OCI-LY1 (cell line): ENCODE data around the gene SMPDL3A.

Experiments
- H2AFZ ChIP-seq: fragments of 200-600 bp; sonication (generic), shearing (Covaris generic); 2 replicates; pipeline ENCODE4 v1.6.0; 2014; ENCODE audit warnings: antibody characterized with exemption, mild to moderate bottlenecking, low read length
- H3F3A ChIP-seq: fragments of 200-600 bp; sonication (generic), shearing (Covaris generic); 2 replicates; pipeline ENCODE4 v1.6.0; 2014; ENCODE audit warnings: mild to moderate bottlenecking, antibody characterized with exemption, low read length, moderate library complexity; ENCODE audit not compliant: insufficient read depth
- H3K27ac ChIP-seq: fragments of 200-600 bp; sonication (generic); 2 replicates; pipeline ENCODE4 v1.5.1; 2014; ENCODE audit warnings: low read length, mixed run types, mild to moderate bottlenecking, low read depth; ENCODE audit not compliant: poor library complexity, severe bottlenecking
- H3K27me3 ChIP-seq: fragments of 200-600 bp; sonication (generic); 2 replicates; pipeline ENCODE4 v1.6.0; 2014; ENCODE audit warnings: antibody characterized with exemption, mild to moderate bottlenecking, low read length, moderate library complexity; ENCODE audit not compliant: insufficient read depth
- H3K36me3 ChIP-seq: fragments of 200-600 bp; sonication (generic); 2 replicates; pipeline ENCODE4 v1.6.1; 2014; ENCODE audit warnings: mild to moderate bottlenecking, antibody characterized with exemption, low read length, moderate library complexity, mixed read lengths; ENCODE audit not compliant: insufficient read depth
- H3K4me1 ChIP-seq: fragments of 200-600 bp; sonication (generic); 2 replicates; pipeline ENCODE4 v1.5.1; 2014; ENCODE audit warnings: mild to moderate bottlenecking, low read length, moderate library complexity; ENCODE audit not compliant: insufficient read depth, severe bottlenecking
- H3K4me2 ChIP-seq: fragments of 200-600 bp; sonication (generic), shearing (Covaris generic); 2 replicates; pipeline ENCODE4 v1.6.1; 2014; ENCODE audit warnings: low read length
- H3K4me3 ChIP-seq: fragments of 200-600 bp; sonication (generic); 2 replicates; pipeline ENCODE4 v1.5.1; 2014; ENCODE audit warnings: low read length, low read depth, mild to moderate bottlenecking, mixed read lengths; ENCODE audit not compliant: poor library complexity, severe bottlenecking
- H3K79me2 ChIP-seq: fragments of 200-600 bp; shearing (Covaris generic); 2 replicates; pipeline ENCODE4 v1.6.1; 2016; ENCODE audit warnings: mixed run types, low read length, mixed read lengths; ENCODE audit not compliant: insufficient read depth
- H3K9ac ChIP-seq: fragments of 200-600 bp; sonication (generic), shearing (Covaris generic); 2 replicates; pipeline ENCODE4 v1.6.1; 2014; ENCODE audit warnings: mild to moderate bottlenecking, low read length, mixed read lengths
- H3K9me2 ChIP-seq: fragments of 200-600 bp; sonication (generic), shearing (Covaris generic); 2 replicates; pipeline ENCODE4 v1.6.1; 2014; ENCODE audit warnings: low read depth, mild to moderate bottlenecking, low read length, mixed read lengths
- H3K9me3 ChIP-seq: fragments of 200-600 bp; shearing (Covaris generic); 2 replicates; pipeline ENCODE4 v1.6.1; 2014; ENCODE audit warnings: low read length, mixed read lengths
- H4K20me1 ChIP-seq: fragments of 200-600 bp; sonication (generic), shearing (Covaris generic); 2 replicates; pipeline ENCODE4 v1.6.0; 2016; ENCODE audit warnings: mild to moderate bottlenecking, low read length; ENCODE audit not compliant: insufficient read depth
- EZH2 ChIP-seq: fragments of 200-600 bp; sonication (generic), shearing (Covaris generic); IDR thresholded peaks from 2 replicates; pipeline ENCODE4 v1.8.0; 2017; ENCODE audit warnings: borderline replicate concordance, mixed run types, mild to moderate bottlenecking, antibody characterized with exemption, low read length, moderate library complexity, mixed read lengths
- TF ChIP-seq, protein P1 (sequence below): fragments of 200-600 bp; sonication (generic), shearing (Covaris generic); IDR thresholded peaks from 2 replicates; pipeline ENCODE4 v1.5.1; 2017; ENCODE audit warnings: mild to moderate bottlenecking, antibody characterized with exemption, low read length, moderate library complexity, mixed read lengths

The SMPDL3A gene

DNA sequence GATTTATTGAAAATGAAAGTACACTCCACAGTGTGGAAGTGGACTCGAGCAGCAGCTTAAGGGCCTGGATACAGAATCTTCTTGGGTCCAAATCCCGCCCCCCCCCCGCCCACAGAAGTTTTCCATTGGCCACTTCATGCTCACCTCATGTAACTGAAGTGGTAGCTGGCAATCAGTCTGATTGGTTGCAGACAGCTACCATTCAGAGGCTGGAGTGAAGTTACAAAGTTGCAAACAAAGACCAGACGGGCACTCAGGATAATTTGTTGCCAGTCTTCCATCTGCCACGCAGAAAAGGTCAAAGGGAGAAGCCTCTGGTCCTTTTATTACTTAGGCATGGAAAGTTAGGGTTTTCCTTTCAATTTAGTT lies 35.4 kb upstream of the SMPDL3A start:
- no peaks in the 10 kb centered on the region for H3K27me3 ChIP-seq
- H2AFZ ChIP-seq: no peak overlapping the region

DNA sequence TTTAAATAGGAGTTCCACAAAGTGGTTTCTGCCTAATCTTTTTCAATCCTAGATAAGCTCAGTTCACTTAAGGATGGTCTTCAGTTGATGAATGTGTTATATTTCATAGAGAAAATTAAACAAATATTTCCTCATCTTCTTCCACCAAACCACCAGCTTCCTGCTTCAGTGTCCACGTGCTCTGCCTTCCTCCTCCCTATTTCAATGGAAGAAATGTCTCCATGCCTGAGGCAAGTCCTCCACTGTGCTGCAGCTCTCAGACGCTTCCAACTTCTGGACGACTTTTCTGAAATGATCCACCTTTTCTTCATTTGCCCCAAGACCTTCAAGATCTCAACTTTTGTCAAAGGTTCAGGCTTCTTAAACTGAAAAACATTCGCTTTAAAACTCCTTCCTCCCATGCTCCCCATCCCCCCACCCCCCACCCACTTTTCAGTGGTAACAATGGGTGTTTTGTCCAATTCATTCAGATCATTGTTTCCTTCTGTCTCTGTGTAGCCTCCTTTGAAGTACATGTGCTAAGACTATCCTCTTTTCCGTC lies 34.8 kb upstream of the SMPDL3A start:
- TF ChIP-seq EZH2: no peak
- TF ChIP-seq, protein P1, sequence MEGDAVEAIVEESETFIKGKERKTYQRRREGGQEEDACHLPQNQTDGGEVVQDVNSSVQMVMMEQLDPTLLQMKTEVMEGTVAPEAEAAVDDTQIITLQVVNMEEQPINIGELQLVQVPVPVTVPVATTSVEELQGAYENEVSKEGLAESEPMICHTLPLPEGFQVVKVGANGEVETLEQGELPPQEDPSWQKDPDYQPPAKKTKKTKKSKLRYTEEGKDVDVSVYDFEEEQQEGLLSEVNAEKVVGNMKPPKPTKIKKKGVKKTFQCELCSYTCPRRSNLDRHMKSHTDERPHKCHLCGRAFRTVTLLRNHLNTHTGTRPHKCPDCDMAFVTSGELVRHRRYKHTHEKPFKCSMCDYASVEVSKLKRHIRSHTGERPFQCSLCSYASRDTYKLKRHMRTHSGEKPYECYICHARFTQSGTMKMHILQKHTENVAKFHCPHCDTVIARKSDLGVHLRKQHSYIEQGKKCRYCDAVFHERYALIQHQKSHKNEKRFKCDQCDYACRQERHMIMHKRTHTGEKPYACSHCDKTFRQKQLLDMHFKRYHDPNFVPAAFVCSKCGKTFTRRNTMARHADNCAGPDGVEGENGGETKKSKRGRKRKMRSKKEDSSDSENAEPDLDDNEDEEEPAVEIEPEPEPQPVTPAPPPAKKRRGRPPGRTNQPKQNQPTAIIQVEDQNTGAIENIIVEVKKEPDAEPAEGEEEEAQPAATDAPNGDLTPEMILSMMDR: no peak
- Histone ChIP-seq H3K4me3 (no peak overlapping the region), H3K27ac (no peak overlapping the region), H3K4me2 (no peak overlapping the region), H3K27me3 (no peaks in the 10 kb centered on the region), H4K20me1 (no peaks in the 10 kb centered on the region), H2AFZ (no peak overlapping the region), H3K4me1 (no peaks in the 10 kb centered on the region), H3K36me3 (no peaks in the 10 kb centered on the region), H3F3A (no peaks in the 10 kb centered on the region), H3K9me2 (no peaks in the 10 kb centered on the region), H3K79me2 (no peaks in the 10 kb centered on the region), H3K9me3 (no peaks in the 10 kb centered on the region), H3K9ac (no peak overlapping the region)

More for the DNA sequence above, 35.4 kb upstream of the SMPDL3A start:
- TF ChIP-seq, protein P1: no peak
- no peak for TF ChIP-seq EZH2
- Histone ChIP-seq H3F3A (no peaks in the 10 kb centered on the region), H3K9ac (no peak overlapping the region), H4K20me1 (no peaks in the 10 kb centered on the region), H3K4me3 (no peak overlapping the region), H3K4me2 (no peak overlapping the region), H3K9me3 (no peaks in the 10 kb centered on the region), H3K36me3 (no peaks in the 10 kb centered on the region), H3K79me2 (no peaks in the 10 kb centered on the region), H3K27ac (no peak overlapping the region), H3K4me1 (no peaks in the 10 kb centered on the region), H3K9me2 (no peaks in the 10 kb centered on the region)

DNA sequence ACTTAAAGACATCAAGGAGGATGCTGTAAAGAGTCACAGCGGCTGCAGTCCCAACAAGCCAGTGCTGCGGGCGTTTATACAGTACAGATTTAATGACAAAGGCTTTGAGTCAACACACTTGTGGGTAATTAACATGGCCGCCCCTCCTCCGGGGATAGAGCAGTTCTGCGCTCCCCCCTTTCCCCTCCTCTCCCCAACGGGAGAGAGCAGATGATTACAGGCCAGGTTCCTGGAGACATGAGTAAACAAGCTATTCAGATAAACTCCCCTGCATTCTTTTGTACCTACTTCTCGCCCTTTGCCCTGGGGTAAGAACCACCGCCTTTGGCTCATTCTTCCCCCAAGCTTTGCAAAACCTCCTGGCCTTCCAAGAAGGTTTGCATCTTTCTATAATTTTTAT lies 33.2 kb upstream of the SMPDL3A start:
- Histone ChIP-seq H3K27ac (no peak overlapping the region), H3K9me3 (no peaks in the 10 kb centered on the region), H3K4me2 (no peak overlapping the region), H3K36me3 (no peaks in the 10 kb centered on the region), H3K79me2 (no peaks in the 10 kb centered on the region), H3K4me1 (no peaks in the 10 kb centered on the region), H3F3A (no peaks in the 10 kb centered on the region), H3K27me3 (no peaks in the 10 kb centered on the region), H2AFZ (no peak overlapping the region), H3K4me3 (no peak overlapping the region), H3K9ac (no peak overlapping the region), H3K9me2 (no peaks in the 10 kb centered on the region), H4K20me1 (no peaks in the 10 kb centered on the region)
- TF ChIP-seq, protein P1: no peak
- no peak for TF ChIP-seq EZH2
